Suppressor macrophage treated with lipopolysaccharide for 1 hour (primary cell): ENCODE data around the gene TMEM72.

Experiments used
- DNase-seq, 3 donors: peaks; one replicate each; pipeline ENCODE4 v3.0.0-alpha.2; 2020 to 2022

TMEM72 gene

GRCh38 chr10:44969854-44970253 lies 58.7 kb downstream of the TMEM72 start:
- no peak for DNase-seq

GRCh38 chr10:44970812-44971395 lies 59.8 kb downstream of the TMEM72 start:
- no peak for DNase-seq

- DNase-seq = no peak
Measured at GRCh38 chr10:44971434-44971833, 60.3 kb downstream of the TMEM72 start.

- peak; percentile 59 to 80 (median 60) for DNase-seq
Measured at GRCh38 chr10:44971935-44972757, 61.0 kb downstream of the TMEM72 start.

DNA sequence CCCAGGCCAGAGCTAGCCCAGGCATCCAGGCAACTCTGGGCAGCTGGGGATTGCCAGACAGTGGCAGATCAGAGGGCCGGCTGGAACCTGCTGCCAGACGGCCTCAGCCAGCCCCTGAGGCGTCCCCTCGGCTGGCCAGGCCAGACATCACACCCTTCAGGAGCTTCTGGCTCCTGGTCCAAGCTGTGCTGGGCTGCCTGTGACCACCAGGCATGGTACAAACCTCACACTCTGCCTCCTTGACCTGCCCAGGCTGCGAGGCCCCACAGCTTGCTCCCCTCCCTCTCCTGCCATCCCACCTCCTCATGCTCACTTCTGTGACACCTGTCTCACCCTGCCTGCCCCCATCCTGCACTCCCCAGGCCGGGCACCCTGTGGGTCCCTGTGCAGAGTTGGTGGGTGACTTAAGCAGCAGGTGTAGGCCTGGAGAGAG lies 61.8 kb downstream of the TMEM72 start:
- no peak for DNase-seq

- DNase-seq = peak; percentile 76 to 91 (median 89)
Measured at GRCh38 chr10:44973323-44974081, 62.4 kb downstream of the TMEM72 start.

- peak in 1 of 3 donors; percentile 45 for DNase-seq
Measured at GRCh38 chr10:44974082-44974627, 63.0 kb downstream of the TMEM72 start.

DNA sequence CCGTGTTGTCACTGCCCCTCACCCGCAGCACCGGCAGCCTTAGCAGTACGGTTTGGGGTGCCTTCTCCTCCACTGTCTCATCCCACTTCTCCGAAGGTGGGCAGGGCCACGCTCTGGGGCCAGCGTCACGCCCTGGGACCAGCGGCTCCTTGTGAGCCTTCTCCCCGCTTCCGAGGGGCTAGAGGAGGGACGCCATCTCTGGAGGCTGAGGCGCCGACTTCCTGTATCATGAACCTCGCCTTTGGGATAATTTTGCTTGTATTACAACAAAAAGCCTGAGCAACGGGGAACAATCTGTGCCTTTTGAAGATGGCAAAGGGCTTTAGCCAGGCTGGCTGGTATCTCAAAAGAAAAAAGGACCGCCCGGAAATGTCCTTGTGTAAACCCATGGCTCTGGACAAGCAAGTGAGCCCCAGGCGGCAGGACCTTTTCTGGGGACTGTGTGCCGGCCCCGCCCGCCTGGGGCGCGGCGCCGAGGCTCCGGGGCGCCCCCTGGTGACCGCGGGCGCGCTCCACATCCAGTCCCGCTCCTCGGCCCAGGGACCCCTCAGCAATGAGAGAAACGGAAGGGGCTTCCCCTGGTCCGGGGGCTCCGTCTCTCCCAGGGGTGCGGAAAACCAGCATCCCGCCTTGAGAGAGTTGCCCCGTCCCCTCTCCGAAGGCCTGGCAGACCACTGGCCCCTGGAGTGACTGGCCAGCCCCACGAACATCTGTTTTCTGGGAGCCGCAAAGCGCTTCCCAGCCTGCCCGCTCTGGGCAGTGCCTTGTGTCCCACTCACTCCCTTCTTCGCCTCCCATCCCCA lies 63.7 kb downstream of the TMEM72 start:
- DNase-seq = peak; percentile 73 to 88 (median 78)

- peak in 1 of 3 donors; percentile 63 for DNase-seq
Measured at GRCh38 chr10:44975431-44976331, 64.5 kb downstream of the TMEM72 start.

DNA sequence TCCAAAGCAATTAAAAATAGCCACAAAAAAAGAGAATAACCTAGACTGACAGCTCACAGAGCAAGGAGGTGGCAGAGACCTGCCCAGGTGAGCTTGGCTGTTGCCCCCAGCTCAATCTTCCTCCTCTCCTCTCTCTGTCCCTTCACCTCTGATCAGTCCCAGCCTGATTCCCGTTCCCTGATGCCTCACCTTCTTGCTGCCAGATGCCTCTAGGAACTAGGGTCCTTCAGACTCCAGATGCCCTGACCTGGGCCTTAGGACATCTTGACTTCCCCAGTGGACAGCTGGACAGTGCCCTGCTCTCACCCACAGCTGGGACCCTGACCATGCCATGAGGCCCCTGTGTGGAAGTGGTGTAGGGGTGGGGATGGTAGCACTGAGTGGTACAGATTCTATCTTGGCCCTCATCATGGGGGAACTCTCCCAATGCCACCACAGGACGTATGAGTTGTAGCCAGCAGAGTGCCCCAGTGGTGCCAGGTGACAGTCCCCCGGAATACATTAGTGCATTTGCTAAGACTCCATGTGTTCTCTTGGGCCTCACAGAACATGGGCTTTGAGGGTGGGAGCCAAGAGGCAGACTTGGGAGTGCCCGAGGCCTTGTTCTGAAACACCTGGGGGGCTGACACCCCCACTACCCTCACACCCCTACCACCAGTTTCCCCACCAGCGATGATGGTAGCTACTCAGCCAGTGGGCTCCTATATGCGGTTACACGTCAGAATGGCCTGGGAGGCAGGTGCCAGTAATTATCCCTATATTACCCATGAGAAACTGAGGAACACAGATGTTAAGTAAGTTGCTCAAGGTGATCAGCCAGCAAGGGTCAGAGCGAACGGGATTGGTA lies 65.4 kb downstream of the TMEM72 start:
- no peak for DNase-seq

- no peak for DNase-seq
Measured at GRCh38 chr10:44977287-44978212, 66.4 kb downstream of the TMEM72 start.

- no peak for DNase-seq
Measured at GRCh38 chr10:44978213-44978569, 67.1 kb downstream of the TMEM72 start.

DNA sequence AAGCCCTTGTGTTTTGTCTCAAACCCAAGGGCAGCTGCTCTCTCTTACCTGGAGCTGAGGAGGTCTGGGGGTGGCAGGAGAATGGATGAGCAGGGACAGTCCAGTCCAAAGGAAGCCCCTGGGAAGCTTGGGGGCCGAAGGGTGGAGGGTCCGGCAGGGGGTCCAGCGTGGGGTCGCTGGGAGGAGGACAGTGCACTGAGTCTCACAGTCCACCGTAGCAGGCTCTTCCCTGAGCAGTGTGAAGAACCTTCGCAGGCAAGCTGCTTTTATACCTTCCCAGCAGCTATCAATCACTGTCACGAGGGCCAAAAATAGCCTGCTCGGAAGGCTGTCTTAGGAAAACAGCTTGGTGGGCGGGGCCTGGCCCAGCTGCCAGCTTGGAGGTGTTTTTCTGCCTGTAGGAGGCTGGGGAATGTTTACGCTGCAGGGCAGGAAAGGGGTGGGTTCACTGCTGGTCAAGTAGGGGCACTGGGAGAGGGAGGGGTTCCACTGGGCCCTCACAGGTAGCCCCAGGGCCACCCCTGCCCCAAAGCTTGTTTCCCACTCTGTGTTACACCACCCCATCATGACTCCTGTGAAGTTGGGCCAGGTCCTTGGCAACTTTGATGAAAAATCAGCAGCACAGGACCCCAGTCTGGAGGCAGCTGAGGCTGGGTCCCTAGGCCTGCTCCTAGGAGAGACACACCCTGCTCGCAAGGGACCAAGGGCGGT lies 67.6 kb downstream of the TMEM72 start, which contains the start of gene DEPP1:
Gene DEPP1 (minus strand): TSS at position 240 of the 711 bp plus-strand sequence. CDS start 779 bp downstream, outside the sequence.
- DNase-seq = peak; percentile 67 to 83 (median 80)

GRCh38 chr10:44979281-44980191 lies 68.4 kb downstream of the TMEM72 start:
- DNase-seq = no peak

GRCh38 chr10:44980309-44981171 lies 69.4 kb downstream of the TMEM72 start:
- no peak for DNase-seq
